Limb (tissue), 2 donors: ENCODE results near the gene COL6A3.
"Not testable (repeated sequence)": the region's sequence is repeated elsewhere in the genome, so short reads cannot be mapped to it uniquely, and the experiment has no call there.

Source experiments
- DNase-seq, 2 donors: peaks; one replicate each; pipeline ENCODE4 v3.0.0-alpha.2; 2016; ENCODE audit errors: extremely low spot score in 2 of 2

The COL6A3 gene

DNA sequence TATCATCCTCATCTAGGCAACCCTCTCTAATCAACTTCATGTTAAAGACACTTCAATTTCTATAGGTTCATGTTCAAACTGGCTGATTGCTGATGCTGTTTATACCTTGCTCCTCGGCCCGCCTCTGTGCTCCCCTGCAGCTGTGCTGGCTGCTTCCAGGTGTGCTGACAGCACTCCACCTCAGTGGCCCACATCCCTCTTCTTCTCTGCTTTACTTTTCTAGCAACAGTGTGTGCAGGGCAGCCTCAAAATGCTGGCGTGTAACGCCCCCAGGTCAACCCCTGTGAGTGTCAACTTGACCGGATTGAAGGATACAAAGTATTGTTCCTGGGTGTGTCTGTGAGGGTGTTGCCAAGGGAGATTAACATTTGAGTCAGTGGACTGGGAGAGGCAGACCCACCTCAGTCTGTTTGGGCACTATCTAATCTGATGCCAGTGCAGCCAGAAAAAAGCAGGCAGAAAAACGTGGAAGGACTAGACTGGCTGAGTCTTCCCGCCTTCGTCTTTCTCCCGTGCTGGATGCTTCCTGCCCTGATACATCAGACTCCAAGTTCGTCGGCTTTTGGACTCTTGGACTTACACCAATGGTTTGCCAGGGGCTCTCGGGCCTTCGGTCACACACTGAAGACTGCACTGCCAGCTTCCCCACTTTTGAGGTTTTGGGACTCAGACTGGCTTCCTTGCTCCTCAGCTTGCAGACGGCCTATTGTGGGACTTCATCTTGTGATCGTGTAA is 94.7 kb downstream of the COL6A3 start:
- no peak for DNase-seq

DNA sequence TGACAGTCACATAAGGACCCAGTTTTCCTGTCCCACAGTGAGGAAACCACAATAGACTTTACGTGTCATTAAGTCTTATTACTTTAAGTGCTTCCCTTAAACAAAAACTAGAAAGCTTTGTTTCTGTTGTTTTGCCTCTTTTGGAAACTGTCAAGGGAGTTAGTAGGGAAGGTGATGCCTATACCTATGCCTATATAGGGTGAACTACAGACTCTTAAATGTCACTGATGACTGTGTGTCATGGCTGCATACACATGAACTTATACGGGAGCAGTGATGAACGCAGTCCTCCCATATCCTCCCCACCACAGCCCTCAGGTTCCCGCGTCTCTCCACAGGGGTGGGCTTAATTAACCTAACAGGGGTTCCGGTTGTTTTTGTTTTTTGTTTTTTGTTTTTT is 97.6 kb downstream of the COL6A3 start:
- no peak for DNase-seq

DNA sequence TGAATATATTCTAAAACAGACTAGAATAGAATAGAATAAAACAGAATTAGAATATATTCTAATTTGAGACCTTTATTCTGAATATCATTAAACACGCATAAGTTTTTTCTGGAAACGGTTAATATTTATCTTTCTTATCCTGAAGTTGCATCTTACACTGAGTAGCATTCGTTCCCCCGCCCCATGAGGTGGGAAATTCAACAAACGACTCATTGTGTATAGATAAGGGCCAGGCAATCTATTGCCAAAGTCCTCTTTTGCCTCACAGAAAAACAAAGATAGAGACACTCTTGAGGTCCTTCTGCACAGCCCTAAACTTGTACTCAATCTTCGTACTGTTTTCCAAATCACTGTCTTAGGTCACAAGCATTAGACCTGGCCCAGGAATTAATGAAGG is 98.1 kb downstream of the COL6A3 start:
- DNase-seq: no peak

DNA sequence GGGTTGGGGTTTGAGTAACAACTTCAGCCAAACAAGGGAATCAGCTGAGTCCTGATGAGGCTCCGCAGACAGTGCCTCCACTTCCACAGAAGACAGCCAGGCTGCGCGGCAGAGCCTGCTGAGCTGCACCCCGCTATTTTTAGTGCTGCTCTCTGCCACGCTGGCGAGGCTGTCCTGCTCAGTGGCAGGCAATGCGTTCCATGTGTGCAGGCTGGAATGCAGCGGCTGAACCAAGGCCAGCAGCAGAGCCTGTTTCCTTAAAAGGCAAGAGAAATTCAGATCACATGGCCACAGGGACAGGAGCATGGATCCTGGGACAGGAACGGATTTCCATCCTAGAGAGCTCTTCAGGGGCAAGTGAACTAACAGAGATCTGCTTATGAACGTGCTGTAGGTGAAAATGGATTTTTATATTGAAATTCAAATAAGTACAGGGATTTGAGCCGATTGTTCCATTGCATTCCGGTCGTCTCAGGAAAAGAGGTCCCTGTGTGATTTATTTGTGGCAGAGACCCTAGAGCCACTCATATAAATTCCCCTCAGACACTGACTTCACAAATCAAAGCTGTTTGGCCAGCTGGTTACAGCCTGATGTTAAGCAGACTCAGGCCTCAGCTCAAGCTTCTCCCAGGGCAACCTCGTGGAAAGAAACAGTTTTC is 98.7 kb downstream of the COL6A3 start:
- DNase-seq: peak; percentile 87 to 96

DNA sequence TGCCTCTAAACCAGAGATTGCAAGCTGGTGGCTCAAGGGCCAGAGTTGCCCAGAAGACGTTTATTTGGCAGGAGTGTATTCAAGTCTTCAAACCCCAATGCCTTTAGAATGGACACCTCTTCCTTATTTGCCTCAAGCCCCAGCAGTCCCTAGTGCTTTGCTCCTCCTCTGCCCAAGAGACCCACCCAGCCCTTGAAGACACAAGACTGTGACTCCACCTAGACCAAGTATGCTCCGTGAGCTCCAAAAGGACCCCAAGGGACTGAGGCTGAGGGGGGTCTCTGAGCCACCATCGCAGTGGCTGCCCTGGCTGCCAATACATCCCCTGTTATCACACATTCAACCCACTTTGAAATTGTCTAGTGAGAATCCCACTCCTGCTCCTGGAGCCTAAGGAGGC is 99.3 kb downstream of the COL6A3 start:
- DNase-seq: no peak

DNA sequence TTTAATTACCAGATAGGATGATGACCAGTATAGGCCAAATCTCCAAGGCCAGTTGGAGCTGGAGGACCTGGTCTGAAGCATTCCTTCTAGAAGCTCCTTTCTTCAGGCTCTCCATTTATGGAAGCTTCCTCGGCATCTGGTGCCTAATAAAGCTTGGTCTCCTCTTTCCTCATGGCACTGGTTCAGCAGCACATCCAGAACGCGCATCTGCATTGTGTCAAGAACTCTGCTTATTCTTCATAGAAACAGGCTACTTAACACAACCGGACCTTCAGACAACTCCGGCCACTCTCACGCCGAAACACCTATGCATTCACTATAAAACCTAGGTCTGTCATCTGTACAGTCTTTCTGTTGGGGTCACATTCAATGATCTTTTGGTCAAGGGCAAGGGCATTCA is 99.8 kb downstream of the COL6A3 start:
- no peak for DNase-seq

DNA sequence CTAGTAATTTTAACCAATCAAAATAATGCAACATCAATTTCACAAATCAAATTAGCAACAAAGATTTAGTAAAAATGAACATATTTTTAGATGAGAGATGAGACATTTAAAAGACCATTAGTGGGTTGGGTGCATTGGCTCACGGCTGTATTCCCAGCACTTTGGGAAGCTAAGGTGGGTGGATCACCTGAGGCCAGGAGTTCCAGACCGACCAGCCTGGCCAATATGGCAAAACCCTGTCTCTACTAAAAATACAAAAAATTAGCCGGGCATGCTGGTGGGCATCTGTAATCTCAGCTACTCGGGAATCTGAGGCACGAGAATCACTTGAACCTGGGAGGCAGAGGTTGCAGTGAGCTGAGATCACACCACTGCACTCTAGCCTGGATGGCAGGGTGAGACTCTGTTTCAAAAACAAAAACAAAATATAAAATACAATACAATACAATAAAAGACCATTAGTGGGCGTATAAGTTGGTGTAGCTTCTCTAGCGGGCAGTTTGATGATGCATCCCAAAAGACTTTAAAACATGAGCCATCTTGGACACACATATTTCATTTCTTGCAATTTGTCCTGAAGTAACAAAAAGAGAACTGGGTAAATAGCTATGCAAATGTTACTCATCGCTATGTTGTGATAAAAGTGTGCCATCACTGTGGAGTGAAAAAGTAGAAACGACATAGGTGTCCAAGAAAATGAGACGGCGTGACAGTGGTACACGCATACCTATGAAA is 101.8 kb downstream of the COL6A3 start:
- no peak for DNase-seq

DNA sequence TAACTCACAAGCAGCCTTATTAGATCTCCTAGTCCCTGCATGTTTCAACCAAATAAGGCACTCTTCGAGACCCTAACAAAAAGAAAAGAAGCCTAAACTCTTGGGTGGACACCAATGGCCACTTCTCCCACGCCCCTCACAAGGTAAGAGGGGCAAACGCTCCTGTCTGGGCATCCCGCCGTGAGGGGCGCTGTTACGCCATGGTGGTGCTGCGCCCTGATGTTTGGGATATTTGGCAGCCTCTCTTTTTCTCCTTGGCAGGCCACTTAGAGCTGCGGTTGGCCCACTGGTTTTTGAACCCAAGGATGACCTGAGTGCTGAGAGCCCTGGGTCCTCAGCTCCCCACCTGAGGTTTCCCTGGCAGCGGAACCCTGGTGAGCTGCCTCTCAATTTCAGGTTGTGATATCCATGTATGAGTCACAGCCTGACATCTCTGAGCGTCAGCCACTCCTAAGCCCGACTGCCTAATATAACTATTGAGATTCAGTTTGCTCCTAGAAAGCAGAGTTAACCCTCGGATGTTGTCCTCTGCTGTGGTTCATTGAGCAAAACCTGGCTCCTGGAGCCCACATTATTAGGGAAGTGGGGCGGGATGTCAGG is 103.3 kb downstream of the COL6A3 start:
- DNase-seq: no peak

DNA sequence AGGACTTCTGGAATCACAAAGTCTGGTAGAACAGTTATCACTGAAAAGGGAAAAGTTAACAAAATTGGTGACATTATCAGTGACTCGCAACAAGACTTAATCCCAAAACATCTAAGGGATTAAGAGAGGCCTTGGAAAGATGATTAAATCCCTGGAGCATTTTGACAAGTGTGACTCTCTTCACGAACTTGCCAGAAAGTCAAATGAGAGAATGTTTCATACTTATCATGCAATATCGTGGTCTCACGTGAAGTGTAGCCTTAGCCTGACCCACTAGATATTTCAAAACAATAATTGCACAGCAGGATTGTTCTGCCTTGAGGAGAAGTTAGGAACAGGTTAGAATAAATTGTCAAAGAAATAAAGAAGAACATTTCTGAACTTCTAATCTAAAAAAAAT is 104.5 kb downstream of the COL6A3 start:
- no peak for DNase-seq

DNA sequence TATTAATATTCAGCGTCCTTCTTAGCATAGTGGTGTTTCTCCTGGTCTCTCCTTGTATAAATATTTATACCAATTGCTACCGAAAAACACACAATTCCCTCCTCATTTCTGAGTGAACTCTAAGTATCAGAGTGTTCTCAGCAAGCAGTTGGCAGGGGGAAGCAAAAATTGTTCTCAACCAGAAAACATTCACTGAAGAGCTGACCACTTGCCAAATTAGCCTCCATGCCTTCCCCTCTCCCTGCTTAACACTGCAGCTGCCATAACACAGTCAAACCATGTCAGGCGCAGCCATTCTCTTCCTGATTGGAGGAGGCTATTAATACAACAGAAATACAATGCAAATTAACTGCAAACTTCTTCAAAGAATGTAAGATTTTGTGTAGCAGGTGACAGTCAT is 105.0 kb downstream of the COL6A3 start:
- DNase-seq: peak in 1 of 2 donors; percentile 66

DNA sequence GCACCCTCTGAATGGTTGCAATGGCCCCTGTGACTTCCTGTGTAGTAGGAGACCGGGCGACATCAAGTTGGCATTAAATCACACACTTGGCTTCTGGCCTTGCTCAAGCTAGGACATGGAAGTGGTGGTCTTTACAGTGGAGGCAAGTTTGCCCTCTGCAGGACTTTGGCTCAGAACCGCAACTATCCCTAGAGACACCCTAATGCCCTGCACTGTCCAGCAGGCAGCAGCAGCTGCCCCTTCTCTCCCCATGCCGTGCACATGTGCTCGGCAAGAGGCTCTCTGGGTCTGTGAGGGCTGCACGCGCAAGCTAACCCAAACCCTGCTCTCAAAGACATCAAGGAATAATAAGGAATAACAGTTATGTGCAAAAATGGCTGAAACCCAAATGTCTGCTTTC is 106.5 kb downstream of the COL6A3 start:
- no peak for DNase-seq

DNA sequence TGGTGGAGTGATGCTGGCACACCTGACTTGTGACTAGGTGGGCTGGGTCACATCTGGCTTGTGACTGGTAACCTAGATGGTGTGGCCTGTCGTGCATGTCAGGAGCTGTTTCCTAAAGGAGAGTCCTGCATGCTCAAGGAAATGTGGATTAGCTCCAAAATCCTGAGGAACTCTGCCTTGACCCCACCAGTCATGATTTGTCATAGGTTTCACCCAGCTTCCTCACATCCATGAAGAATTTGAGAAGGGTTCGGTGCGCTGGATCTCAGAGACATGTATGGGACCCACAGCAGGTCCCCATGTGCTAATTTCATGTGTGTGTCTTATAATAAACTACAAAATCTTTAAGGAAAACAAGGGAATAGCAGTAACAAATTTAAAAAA is 107.2 kb downstream of the COL6A3 start:
- no peak for DNase-seq

DNA sequence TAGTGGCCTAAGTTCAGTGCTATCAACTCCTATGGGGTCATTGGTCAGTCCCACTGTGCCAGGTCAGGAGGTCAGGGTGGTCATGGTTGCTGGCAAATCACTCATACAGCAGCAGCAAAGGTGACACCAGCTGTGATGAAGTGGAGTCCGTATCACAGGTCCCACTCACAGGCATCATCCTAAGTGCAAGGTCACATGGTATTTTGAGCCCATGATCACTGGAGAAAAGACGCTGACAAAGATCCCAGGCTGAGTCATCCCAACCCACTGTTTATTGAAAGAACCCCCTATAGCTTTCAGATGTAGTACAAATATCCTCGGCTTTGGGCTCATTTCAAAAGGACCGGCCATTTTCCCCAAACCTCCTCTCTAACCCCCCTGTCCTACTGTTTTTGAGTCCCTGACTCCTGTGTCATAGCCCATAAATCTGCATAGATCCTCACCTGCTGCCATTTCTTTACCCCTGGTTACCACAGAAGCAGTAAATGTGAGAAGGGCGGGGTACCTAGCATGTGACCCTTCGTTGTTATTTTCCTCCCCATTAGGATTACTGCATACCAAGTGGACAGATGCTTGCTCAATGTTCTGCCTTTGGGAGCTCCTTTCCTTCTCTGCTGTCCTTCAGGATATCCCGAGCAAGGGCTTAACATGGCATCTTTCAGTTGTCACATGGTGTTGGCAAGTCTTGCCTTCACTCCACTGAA is 107.7 kb downstream of the COL6A3 start:
- DNase-seq: no peak

DNA sequence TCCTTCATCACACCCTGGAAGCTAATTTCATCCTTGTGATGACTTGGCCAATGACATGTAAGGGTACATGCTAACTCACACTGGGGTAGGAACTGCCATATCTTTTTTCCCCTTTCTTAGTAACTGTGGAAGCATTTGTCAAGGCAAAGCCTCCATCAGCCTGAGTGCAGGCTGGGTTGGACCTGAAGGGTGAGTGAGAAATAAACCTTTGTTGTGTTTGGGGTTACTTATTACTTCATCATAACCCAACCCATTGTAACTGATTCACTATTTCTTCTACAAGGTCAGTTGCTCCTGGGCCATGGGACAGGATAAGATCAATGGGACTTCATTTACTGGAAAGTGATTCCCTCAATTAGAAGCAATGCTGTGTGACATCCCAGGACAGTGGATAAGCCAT is 108.4 kb downstream of the COL6A3 start:
- no peak for DNase-seq

DNA sequence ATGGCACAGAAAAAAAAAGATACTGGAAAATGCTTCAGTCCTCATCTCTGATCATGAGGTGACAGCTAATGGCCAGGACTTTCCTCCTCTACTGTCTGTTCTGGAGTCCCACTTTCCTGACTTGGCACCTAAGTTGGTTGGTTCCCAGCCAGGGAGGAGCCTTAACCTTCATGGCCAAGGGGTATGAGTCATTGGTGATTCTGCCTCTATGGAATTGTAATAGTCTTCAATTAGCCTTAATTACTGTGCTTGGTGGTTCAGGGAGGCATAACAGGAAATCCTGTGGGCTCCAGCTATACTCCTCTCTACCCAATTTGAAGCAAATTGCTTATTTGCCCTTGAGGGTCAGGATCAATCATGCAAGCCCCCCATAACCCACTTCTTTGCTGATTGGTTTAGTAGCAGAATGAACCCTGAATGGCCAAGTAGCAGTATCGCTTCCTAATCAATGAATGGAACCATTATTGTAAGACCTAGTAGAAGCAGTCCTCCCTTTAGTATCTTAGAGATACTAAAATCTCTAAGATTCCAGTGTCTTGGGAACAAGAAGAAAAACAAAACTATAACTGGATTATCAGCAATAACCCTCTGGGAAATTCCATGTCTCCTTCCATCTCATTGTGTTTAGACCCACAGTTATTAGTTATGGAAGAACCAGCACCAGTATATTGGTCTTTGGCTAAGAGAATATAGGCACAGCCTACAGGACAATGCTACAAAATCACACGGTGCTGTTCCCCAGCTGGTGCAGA is 109.0 kb downstream of the COL6A3 start:
- DNase-seq: no peak

DNA sequence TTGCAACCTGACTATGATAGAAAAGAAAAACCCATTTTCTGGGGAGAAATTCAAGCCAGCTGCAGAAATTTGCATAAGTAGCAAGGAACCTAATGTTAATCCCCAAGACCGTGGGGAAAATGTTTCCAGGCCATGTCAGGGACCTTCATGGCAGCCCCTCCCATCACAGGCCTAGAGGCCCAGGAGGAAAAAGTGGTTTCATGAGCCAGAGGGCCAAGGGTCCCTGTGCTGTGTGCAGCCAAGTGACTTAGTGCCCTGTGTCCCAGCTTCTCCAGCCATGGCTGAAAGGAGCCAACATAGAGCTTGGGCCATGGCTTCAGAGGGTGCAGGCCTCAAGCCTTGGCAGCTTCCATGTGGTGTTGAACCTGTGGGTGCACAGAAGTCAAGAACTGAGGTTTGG is 110.7 kb downstream of the COL6A3 start:
- not testable (repeated sequence) for DNase-seq

DNA sequence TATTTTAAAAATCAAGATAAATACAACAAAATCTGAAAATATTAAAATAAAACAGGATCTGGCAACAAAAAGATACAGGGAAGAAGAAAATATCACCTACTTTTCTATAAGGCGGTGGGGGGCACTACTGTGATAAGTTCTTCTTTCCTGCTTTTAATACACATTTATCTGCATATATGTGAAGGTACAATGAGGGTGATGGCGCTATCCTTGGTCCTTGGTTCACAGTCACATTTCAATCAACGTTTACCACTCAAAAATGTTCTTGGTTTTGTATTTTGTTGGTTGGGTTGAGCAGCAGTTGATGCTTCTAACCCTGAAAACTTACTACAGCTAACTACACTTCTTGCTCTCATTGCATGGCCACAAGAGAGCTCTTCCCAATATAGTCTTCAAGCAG is 112.4 kb downstream of the COL6A3 start:
- DNase-seq: no peak

DNA sequence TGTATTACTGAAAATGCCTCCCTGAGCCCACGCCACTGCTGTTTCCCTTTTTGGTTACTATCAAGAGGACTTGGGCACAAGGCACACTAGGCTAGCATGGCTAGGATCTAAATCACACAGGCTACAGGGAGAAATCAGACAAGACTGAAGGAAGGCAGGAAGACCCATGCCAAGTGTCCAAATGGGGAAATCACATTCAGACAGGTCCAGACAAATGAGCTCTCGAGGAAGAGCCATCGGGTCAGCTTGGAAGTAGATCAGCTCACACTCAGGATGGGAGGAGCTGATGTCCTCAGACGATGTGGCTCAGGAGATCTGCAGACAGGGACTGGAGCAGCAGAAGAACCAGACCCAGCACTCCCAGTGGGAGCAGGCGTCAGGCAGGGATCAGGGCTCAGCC is 113.2 kb downstream of the COL6A3 start:
- no peak for DNase-seq

DNA sequence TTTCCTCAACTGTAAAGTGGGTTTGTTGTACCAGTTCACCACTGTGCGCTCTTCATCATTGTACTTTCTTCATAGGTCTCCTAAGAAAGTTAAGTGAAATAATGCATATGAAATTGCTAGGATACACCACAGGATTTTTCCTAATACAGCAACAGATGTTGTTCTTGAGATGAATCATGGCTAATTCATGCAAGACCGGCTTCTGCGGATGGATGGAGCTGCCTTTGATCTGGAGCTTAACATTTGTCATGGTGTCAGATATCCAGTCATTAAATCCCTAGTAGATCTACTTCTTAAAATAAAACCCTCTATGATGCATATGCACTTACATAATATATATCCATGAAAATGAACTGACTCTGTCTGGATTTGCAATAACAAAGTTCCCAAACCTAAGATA is 114.1 kb downstream of the COL6A3 start:
- DNase-seq: peak in 1 of 2 donors; percentile 74

DNA sequence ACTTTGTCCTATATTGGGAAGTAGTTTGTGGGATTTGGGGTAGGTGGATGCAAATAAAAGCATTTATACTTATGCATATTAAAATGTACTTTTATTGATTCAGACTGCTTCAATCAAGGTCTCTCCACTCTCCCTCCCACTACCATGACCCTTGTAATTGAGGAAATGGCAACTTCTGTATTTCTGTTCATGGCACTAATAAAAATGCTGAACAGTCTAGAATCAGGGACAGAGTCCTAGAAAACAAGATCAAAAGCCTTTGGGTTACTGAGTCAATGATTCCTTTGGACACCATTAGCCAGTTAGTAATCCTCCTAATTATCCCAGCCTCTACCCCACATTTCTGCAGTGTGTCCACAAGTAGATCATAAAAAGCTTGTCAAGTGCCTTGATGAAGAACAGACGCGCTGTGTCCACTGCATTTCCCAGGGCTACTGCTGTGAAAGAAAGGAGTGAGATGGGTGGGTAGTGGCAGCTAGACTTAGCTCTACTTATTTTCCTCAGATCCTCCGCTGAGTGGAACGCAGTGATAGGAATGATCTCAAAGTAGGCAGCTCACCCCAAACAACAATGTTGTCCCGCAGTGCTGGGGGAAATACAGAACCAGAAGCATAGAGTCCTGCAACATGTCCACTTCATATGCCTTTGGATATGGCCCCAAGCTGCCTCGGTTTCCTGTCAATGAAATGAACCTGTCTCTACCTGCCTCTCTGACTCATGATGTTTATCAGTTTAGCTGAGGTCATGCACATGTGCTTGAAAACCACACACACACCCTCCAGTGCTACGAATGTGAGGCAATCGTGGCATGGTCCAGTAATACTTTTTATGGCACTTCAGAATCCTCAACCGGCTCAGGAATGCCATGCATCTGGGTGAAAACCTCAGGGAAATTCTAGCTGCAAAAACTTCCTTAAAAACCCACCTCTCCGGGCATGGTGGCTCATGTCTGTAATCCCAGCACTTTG is 115.5 kb downstream of the COL6A3 start:
- no peak for DNase-seq
